ENCODE measurements around the gene IER5.
A peak's percentile ranks its signal among the peaks of the same experiment; 100 is the strongest.

Gene IER5

DNA sequence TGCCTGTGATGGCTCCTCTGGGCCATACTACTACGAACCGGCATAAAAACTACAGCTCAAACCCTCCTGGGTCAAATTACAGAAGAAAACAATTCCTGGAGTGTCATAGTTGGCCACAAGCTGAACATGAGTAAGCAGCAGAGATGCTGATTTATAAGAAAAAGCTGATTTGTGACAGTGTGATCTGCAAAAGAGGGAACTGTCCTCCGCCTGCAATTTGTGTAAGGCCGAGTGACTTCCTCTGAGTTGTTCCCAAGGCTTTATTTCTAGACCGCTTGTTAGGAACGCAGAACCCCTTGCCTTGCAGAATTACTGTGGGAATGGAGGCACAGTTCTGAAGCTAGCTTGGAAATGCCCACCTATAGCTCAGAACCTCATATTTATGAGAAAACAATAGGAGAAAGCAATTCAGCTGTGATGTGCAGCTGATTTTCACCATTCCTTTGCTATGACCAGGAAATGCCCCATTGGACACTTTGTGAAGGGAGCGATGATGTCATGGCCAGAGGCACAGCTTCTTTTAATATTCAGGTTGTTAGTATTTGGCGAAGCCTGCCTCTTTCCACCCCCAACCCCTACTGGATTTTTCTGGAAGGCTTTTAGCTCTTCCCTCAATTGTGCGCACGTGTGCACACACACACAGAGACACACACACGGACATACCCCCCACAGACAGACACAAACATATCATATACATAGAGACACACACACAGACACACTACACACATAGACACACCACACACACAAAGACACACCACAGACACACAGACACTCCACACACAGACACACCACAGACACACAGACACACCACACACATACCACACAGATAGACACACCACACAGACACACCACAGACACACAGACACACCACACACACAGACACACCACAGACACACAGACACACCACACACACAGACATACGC lies 47.6 kb downstream of the IER5 start:
- peak; percentile 94 for DNase-seq

DNA sequence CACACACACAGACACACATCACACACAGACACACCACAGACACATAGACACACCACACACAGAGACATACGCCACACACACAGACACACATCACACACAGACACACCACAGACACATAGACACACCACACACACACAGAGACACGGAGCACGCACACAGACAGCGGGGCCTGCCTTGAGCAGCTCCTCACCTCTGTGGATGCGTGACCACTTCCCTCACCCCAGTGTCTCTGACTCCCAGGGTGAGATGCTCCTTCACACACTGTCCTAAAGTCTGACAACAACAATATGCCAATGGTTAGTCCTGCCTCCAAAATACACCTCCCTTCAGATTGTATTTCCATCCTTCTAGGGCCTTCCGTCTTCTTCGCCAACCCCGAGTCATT lies 48.2 kb downstream of the IER5 start:
- DNase-seq, result no peak

DNA sequence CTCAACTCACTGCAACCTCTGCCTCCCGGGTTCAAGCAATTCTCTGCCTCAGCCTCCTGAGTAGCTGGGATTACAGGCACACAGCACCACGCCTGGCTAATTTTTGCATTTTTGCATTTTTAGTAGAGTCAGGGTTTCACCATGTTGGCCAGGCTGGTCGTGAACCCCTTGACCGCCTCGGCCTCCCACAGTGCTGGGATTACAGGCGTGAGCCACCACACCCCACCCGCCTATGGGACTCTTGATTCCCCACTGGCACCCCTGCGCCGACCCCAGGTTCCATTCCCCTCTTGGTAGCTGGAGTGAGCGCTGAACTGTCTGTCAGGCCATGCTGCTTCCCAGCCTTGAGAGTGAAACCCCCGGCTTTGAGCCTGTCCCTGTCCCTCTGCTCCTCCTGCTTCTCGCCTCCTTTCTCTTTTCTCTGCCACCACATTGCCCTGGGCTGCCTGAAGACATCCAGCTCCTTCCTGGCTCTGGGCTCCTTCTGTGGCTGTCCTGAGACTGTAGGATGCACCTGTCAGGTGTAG lies 48.8 kb downstream of the IER5 start:
- DNase-seq, result no peak

DNA sequence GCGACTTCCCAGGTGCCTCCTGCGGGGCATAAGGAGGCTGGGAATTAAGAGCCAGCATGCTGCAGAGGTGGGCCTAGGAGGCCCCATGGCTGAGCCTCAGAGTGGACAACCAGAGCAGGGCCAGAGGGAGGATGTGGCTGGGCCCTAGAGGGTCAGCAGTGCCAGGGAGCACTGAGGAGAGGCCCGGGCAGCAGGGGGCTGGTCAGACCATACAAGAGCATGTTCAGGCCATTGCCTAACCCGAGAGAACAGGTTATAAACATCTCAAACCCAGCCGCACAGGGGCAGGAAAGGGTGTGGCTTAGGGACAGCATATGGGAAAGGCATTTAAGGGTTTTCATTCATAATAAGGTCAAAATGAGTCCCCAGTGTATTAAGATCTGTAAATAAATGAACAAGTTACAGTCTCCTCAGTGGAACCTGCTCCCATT lies 51.1 kb downstream of the IER5 start:
- DNase-seq, result no peak

DNA sequence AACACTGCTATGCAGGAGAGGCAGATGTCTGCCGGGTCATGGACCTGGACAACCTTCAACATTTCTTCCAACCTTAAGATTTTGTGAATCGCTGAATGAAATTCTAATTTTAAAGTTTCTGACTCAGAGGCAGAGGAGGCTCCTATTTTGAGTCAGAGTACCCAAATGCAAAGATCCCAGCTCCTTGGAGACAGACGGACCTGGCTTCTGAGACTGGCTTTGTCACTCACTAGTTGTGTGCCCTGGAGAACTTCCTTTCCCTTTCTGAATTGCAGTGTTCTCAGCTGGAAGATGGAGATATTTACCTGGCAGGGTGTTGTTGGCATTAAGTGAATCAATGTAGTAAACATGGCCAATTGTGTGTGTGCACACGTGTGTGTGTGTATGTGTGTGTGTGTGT lies 51.9 kb downstream of the IER5 start:
- DNase-seq, result no peak

DNA sequence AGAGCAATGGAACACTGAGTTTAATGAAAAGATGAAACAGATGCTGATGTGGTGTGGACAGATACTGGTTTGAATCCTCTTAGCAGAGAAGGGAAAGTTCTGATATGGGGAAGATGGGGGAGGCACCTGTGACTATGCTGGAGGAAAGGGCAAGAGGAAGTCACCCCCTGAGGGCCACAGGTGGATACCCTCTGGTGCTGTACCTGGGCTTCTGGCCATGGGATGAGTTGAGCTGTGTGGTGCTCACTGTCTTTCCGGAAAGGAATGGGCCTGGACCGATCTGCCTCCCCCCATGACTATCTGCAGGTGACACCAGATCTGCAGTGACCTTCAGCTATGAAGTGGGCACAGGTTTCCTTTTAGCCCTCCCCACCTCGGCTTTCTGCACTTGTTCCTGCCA lies 52.4 kb downstream of the IER5 start:
- no peak for DNase-seq

DNA sequence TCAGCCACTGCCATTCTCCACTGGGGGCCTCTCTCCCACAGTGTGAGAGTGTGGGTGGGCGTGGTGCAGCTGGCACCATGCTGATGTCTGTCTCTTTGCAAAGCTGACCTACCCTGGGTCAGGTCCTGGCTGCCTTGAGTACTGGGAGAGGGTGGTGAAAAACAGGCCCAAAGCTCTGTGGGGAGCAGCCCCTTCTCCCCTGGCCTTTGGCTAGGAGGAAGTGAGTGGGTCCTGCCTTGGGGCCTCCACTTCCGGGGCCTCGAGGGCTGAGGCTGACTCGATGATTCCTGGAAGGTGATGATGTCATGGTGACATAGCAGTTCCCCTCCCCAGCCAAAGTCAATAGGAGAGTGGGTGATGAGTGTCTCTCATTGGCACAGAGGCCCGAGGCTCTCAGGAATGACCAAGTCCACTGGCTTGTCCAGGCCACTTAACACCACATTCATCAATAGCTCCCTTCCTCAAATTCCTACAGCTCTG lies 53.0 kb downstream of the IER5 start:
- DNase-seq, result peak; percentile 94
